Gastroesophageal sphincter (tissue), 4 donors: Measurements from ENCODE around the gene WDR37. TPM values are rescaled to one million over a fixed set of nuclear protein-coding genes. Genes with fewer than 3 reads are reported as not detected.

Experiments used
- ATAC-seq: fragments of 150-250 bp; one replicate; pipeline ENCODE4 v1.9.1; 2016; ENCODE audit warnings: mild to moderate bottlenecking, moderate library complexity
- H3K27ac ChIP-seq, 4 donors: fragments of 200-600 bp; sonication (generic) in 3 of 4; 1 replicate in 3 of 4; 2 replicates in 1 of 4; pipeline ENCODE4 v1.5.1; 2016 to 2019
- H3K27me3 ChIP-seq: fragments of 200-600 bp; sonication (generic); one replicate; pipeline ENCODE4 v1.5.1; 2019
- H3K36me3 ChIP-seq, 2 donors: fragments of 200-600 bp; sonication (generic); one replicate each; pipeline ENCODE4 v1.5.1; 2019; ENCODE audit warnings: control low read depth in 1 of 2
- H3K4me1 ChIP-seq, 3 donors: fragments of 200-600 bp; sonication (generic); 1 replicate in 2 of 3; 2 replicates in 1 of 3; pipeline ENCODE4 v1.5.1; 2016 to 2019; ENCODE audit warnings: control low read depth in 2 of 3
- H3K4me3 ChIP-seq, 2 donors: fragments of 200-600 bp; sonication (generic); one replicate each; pipeline ENCODE4 v1.5.1; 2019; ENCODE audit warnings: mild to moderate bottlenecking in 1 of 2, moderate library complexity in 1 of 2
- H3K9me3 ChIP-seq, 3 donors: fragments of 200-600 bp; sonication (generic); one replicate each; pipeline ENCODE4 v1.5.1; 2017 to 2019; ENCODE audit warnings: control low read depth in 2 of 3
- EP300 ChIP-seq: sonication (generic); formaldehyde crosslinking; IDR thresholded peaks from one replicate; pipeline ENCODE4 v1.6.1; 2017; ENCODE audit warnings: antibody characterized with exemption, mild to moderate bottlenecking
- POLR2A ChIP-seq, 2 donors: fragments of 450-650 bp; IDR thresholded peaks; one replicate each; pipeline ENCODE4 v1.6.1; 2017; ENCODE audit warnings: antibody characterized with exemption in 2 of 2, mild to moderate bottlenecking in 2 of 2, moderate library complexity in 1 of 2
- POLR2AphosphoS5 ChIP-seq: sonication (generic); formaldehyde crosslinking; IDR thresholded peaks from one replicate; pipeline ENCODE4 v1.6.1; 2017; ENCODE audit warnings: antibody characterized with exemption
- WGBS, 2 donors: methylation state at CpG; one replicate each; pipeline ENCODE4 v1.1.5; 2018; ENCODE audit warnings: low coverage in 1 of 2; 5-methylcytosine and 5-hydroxymethylcytosine counted together
- total RNA-seq, 4 donors: library from RNA; depleted of rRNA; stranded (reverse); fragments of >200 nt; gene quantifications; one replicate each; pipeline ENCODE4 v1.1.0, GENCODE V29; 2016
- TF ChIP-seq, protein P1 (sequence below), 4 experiments: fragments of 200-600 bp in 2 of 4; fragments of 450-650 bp in 2 of 4; sonication (generic) in 1 of 4; IDR thresholded peaks; one replicate each; pipeline ENCODE4 v1.5.1; 2017 to 2019; ENCODE audit warnings: antibody characterized with exemption in 4 of 4, mild to moderate bottlenecking in 2 of 4, moderate library complexity in 2 of 4

The WDR37 gene
- total RNA-seq, 4 donors from 2014 or later, result 11.4 to 16.7 (median 13.9) TPM

DNA sequence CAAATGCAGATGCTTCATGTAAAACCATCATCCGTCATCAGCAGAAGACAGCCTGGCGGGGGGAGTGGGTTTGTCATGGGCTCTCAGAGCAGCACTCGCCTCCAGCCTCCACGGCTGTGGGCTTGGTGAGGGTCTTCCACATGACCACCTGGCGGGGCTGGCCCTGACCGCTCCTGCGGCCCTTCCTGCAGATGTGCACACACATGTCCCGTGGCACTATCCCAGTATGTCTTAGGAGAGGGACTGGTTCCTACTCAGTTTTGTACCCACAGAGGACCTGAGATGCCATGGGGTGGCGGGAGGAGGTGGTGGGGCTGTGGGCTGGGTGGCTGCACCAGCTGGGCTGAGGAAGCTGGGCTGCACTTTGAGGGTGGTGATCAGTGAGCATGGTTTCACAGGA, 35.2 kb upstream of the WDR37 start:
- WGBS, 2 donors, result 85% methylated on average over 4 of the region's 9 CpGs; no CpG with 5 or more reads in 1 of the 2 donors
- Histone ChIP-seq H3K27ac (no peak overlapping the region), H3K4me3 (no peak overlapping the region), H3K27me3 (no peaks in the 10 kb centered on the region), H3K36me3 (peaks cover 0 to 51% of the 10 kb centered on the region in 2 donors), H3K4me1 (no peaks in the 10 kb centered on the region), H3K9me3 (no peaks in the 10 kb centered on the region)
- ATAC-seq, result no peak
- TF ChIP-seq, protein P1, sequence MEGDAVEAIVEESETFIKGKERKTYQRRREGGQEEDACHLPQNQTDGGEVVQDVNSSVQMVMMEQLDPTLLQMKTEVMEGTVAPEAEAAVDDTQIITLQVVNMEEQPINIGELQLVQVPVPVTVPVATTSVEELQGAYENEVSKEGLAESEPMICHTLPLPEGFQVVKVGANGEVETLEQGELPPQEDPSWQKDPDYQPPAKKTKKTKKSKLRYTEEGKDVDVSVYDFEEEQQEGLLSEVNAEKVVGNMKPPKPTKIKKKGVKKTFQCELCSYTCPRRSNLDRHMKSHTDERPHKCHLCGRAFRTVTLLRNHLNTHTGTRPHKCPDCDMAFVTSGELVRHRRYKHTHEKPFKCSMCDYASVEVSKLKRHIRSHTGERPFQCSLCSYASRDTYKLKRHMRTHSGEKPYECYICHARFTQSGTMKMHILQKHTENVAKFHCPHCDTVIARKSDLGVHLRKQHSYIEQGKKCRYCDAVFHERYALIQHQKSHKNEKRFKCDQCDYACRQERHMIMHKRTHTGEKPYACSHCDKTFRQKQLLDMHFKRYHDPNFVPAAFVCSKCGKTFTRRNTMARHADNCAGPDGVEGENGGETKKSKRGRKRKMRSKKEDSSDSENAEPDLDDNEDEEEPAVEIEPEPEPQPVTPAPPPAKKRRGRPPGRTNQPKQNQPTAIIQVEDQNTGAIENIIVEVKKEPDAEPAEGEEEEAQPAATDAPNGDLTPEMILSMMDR (IDR thresholded peaks at IDR 0.05), result no peak
- TF ChIP-seq POLR2A (IDR thresholded peaks at IDR 0.05), result no peak
- TF ChIP-seq POLR2AphosphoS5, result no peak
- no peak for TF ChIP-seq EP300

- Histone ChIP-seq H3K27me3 (no peaks in the 10 kb centered on the region), H3K9me3 (no peaks in the 10 kb centered on the region), H3K4me3 (no peak overlapping the region), H3K4me1 (no peaks in the 10 kb centered on the region), H3K36me3 (peaks cover 0 to 37% of the 10 kb centered on the region in 2 donors), H3K27ac (no peak overlapping the region)
- no peak for TF ChIP-seq POLR2AphosphoS5
- TF ChIP-seq POLR2A (IDR thresholded peaks at IDR 0.05), result no peak
- TF ChIP-seq, protein P1 (IDR thresholded peaks at IDR 0.05), result no peak
- TF ChIP-seq EP300, result no peak
- whole genome bisulfite sequencing, 2 donors, result 56 to 100% methylated on average over 1 to 4 of the region's 12 CpGs
- ATAC-seq, result no peak
Observed at GRCh38 chr10:1022413-1022812, 33.8 kb upstream of the WDR37 start.

DNA sequence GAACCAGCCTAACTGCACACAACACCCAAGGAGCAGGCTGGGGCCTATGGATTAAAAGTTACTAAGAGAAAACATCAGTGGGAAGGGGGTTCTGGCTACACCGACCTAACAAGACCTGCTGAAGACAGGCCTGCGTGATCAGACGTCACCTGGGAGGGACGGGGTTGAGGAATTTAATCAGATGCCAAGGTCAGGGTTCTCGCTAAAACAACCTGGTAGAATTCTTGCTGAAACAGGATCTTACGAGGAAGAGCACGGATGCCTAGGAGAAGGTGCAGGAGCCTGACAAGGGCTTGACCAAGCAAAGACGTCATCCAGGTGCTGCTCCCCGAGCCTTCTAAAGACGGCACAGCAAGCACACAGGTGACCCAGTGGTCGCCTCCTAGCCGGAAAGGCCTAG, 32.1 kb upstream of the WDR37 start:
- Histone ChIP-seq H3K9me3 (no peaks in the 10 kb centered on the region), H3K27me3 (no peaks in the 10 kb centered on the region), H3K27ac (no peak overlapping the region), H3K4me1 (no peaks in the 10 kb centered on the region), H3K36me3 (peaks cover 0 to 20% of the 10 kb centered on the region in 2 donors), H3K4me3 (no peak overlapping the region)
- TF ChIP-seq EP300, result no peak
- no peak for TF ChIP-seq POLR2AphosphoS5
- TF ChIP-seq, protein P1 (IDR thresholded peaks at IDR 0.05), result no peak
- no peak for TF ChIP-seq POLR2A (IDR thresholded peaks at IDR 0.05)
- 71 to 80% methylated on average over 6 to 12 of the region's 12 CpGs for WGBS, 2 donors
- no peak for ATAC-seq

GRCh38 chr10:1025683-1026082, 30.5 kb upstream of the WDR37 start, which contains the start of gene IDI2:
Gene IDI2, minus strand, starts transcription at chr10:1025859. Its CDS starts 1,136 bp downstream, at chr10:1024723.
- WGBS, 2 donors, result 77 to 86% methylated on average over 1 of the region's 1 CpG
- Histone ChIP-seq H3K4me1 (no peaks in the 10 kb centered on the region), H3K9me3 (no peaks in the 10 kb centered on the region), H3K27me3 (no peaks in the 10 kb centered on the region), H3K4me3 (no peak within 1 kb of the TSS), H3K27ac (no peak within 1 kb of the TSS), H3K36me3 (peaks cover 0 to 4% of the 10 kb centered on the region in 2 donors)
- TF ChIP-seq POLR2AphosphoS5 (no peak), EP300 (no peak), POLR2A (IDR thresholded peaks at IDR 0.05) (no peak)
- no peak for ATAC-seq

GRCh38 chr10:1026578-1026977, 29.6 kb upstream of the WDR37 start:
- Histone ChIP-seq H3K27me3 (no peaks in the 10 kb centered on the region), H3K4me1 (no peaks in the 10 kb centered on the region), H3K36me3 (no peaks in the 10 kb centered on the region), H3K9me3 (no peaks in the 10 kb centered on the region), H3K4me3 (no peak overlapping the region), H3K27ac (no peak overlapping the region)
- TF ChIP-seq POLR2A (IDR thresholded peaks at IDR 0.05), result no peak
- TF ChIP-seq, protein P1 (IDR thresholded peaks at IDR 0.05), result no peak
- no peak for ATAC-seq
- 82 to 94% methylated on average over 2 to 6 of the region's 6 CpGs for WGBS, 2 donors
